ENCODE measurements around the gene ACKR3. TPM values are rescaled to one million over a fixed set of nuclear protein-coding genes. Genes with fewer than 3 reads are reported as not detected.

Gene ACKR3
- total and polyA plus RNA-seq, 10 of the 15 experiments (the other 5 are each of a cell fraction or from before 2014, with no cell fraction given) = 3.0 to 154 (median 6.4) TPM

DNA sequence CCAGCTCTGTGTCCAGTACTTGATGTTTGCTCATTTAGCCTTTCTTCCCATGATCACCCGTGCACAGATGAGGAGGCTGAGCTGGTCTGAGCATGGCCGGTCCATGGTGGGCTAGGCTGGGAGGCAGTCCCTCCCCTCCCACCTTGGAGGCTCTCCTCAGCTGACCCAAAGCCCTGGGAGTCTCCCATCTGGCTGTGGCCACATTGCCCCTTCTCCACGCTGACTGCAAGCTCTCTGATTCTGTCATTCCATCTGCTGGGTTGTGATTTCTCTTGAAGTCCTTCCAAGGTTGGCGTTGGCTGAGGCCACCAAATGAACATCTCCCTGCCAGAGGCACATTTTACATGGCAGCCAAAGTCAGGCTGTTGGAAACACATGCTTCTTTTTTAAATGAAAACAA, 44.0 kb downstream of the ACKR3 start:
- in situ Hi-C loops (cut with MboI) (no loop called here), intact Hi-C loops (cut with micrococcal nuclease; ENCODE audit: unreplicated experiment) (no loop called here)
- TF ChIP-seq FOXK2 (IDR thresholded peaks at IDR 0.05) (no peak), RAD51 (IDR thresholded peaks at IDR 0.05) (no peak), TAF1 (IDR thresholded peaks at IDR 0.05; ENCODE audit: borderline replicate concordance, low read depth, low read length) (no peak), KAT2A (conservative IDR thresholded peaks at IDR 0.05; ENCODE audit: control insufficient read depth, low read depth, low read length) (no peak), PAX5 (IDR thresholded peaks at IDR 0.05; ENCODE audit: borderline replicate concordance, low read depth, low read length) (no peak), BHLHE40 (IDR thresholded peaks at IDR 0.05; ENCODE audit: borderline replicate concordance in 1 of 2, low read depth in 2 of 2, low read length in 1 of 2) (no peak)
- TF ChIP-seq, protein P1, sequence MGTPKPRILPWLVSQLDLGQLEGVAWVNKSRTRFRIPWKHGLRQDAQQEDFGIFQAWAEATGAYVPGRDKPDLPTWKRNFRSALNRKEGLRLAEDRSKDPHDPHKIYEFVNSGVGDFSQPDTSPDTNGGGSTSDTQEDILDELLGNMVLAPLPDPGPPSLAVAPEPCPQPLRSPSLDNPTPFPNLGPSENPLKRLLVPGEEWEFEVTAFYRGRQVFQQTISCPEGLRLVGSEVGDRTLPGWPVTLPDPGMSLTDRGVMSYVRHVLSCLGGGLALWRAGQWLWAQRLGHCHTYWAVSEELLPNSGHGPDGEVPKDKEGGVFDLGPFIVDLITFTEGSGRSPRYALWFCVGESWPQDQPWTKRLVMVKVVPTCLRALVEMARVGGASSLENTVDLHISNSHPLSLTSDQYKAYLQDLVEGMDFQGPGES (IDR thresholded peaks at IDR 0.05) = no peak
- TF ChIP-seq, protein P2, sequence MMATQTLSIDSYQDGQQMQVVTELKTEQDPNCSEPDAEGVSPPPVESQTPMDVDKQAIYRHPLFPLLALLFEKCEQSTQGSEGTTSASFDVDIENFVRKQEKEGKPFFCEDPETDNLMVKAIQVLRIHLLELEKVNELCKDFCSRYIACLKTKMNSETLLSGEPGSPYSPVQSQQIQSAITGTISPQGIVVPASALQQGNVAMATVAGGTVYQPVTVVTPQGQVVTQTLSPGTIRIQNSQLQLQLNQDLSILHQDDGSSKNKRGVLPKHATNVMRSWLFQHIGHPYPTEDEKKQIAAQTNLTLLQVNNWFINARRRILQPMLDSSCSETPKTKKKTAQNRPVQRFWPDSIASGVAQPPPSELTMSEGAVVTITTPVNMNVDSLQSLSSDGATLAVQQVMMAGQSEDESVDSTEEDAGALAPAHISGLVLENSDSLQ (IDR thresholded peaks at IDR 0.05) = no peak
- TF ChIP-seq, protein P3, sequence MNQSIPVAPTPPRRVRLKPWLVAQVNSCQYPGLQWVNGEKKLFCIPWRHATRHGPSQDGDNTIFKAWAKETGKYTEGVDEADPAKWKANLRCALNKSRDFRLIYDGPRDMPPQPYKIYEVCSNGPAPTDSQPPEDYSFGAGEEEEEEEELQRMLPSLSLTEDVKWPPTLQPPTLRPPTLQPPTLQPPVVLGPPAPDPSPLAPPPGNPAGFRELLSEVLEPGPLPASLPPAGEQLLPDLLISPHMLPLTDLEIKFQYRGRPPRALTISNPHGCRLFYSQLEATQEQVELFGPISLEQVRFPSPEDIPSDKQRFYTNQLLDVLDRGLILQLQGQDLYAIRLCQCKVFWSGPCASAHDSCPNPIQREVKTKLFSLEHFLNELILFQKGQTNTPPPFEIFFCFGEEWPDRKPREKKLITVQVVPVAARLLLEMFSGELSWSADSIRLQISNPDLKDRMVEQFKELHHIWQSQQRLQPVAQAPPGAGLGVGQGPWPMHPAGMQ (IDR thresholded peaks at IDR 0.05; ENCODE audit: borderline replicate concordance) = no peak
- TF ChIP-seq, protein P4, sequence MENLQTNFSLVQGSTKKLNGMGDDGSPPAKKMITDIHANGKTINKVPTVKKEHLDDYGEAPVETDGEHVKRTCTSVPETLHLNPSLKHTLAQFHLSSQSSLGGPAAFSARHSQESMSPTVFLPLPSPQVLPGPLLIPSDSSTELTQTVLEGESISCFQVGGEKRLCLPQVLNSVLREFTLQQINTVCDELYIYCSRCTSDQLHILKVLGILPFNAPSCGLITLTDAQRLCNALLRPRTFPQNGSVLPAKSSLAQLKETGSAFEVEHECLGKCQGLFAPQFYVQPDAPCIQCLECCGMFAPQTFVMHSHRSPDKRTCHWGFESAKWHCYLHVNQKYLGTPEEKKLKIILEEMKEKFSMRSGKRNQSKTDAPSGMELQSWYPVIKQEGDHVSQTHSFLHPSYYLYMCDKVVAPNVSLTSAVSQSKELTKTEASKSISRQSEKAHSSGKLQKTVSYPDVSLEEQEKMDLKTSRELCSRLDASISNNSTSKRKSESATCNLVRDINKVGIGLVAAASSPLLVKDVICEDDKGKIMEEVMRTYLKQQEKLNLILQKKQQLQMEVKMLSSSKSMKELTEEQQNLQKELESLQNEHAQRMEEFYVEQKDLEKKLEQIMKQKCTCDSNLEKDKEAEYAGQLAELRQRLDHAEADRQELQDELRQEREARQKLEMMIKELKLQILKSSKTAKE (IDR thresholded peaks at IDR 0.05; ENCODE audit: low read depth, poor library complexity, severe bottlenecking) = no peak
- 22% methylated on average over 4 of the region's 4 CpGs for WGBS (ENCODE audit: insufficient coverage, insufficient replicate concordance, low lambda C conversion rate, missing lambda C conversion rate)
- no peaks in the 10 kb centered on the region for H3K4me1 ChIP-seq (ENCODE audit: control insufficient read depth, insufficient read depth, low read length)
- H3K9me3 ChIP-seq (replicated peaks; ENCODE audit: control insufficient read depth, insufficient read depth, low read length) = no peaks in the 10 kb centered on the region
- ChIA-PET SMC1A (ENCODE audit: uncharacterized antibody, unreplicated experiment) (no interaction called here), CTCF (interaction anchor here (1.9 kb wide), 1 partner anchor 100 kb away, joined by 7 read pairs; no protein-coding TSS in a partner anchor), RAD21 (ENCODE audit: unreplicated experiment) (no interaction called here), POLR2A (no interaction called here)
- FAIRE-seq = no peak
- H3K4me3 ChIP-seq = no peak overlapping the region
- H3K27ac ChIP-seq (ENCODE audit: control insufficient read depth, insufficient read depth) = no peak overlapping the region
- H3K9ac ChIP-seq (ENCODE audit: control insufficient read depth, insufficient read depth, low read length) = no peak overlapping the region
- H3K79me2 ChIP-seq (ENCODE audit: control insufficient read depth, insufficient read depth, low read length) = no peaks in the 10 kb centered on the region
- H2AFZ ChIP-seq (ENCODE audit: control insufficient read depth, low read depth, low read length) = no peak overlapping the region
- no TSS peak for BruUV-seq (replicated peaks)
- H3K27me3 ChIP-seq (replicated peaks in 1 of 2; ENCODE audit: control insufficient read depth in 2 of 2, insufficient read depth in 2 of 2, low read length in 1 of 2) = peaks cover 0 to 9% of the 10 kb centered on the region in 2 experiments
- ATAC-seq = no peak
- no peaks in the 10 kb centered on the region for H4K20me1 ChIP-seq (ENCODE audit: control insufficient read depth, insufficient read depth)
- H3K36me3 ChIP-seq (ENCODE audit: control insufficient read depth in 2 of 2, insufficient read depth in 2 of 2, low read length in 1 of 2) = no peaks in the 10 kb centered on the region
- no peak for DNase-seq (ENCODE audit: low read depth, low spot score)
- no peak overlapping the region for H3K4me2 ChIP-seq (ENCODE audit: control insufficient read depth, insufficient read depth)
